SK-N-SH (cell line): ENCODE measurements around the gene UPP2. TPM values are rescaled to one million over a fixed set of nuclear protein-coding genes. Genes with fewer than 3 reads are reported as not detected.

ENCODE experiments used
- CTCF ChIA-PET: fragments of 300-600, 350-600 bp; formaldehyde crosslinking; extraction: SDS; loops from one replicate; lab custom pipeline; 2021; lab: Yijun Ruan, JAX
- POLR2A ChIA-PET: fragments of 350-600 bp; sonication (Branson Sonifier 250); formaldehyde crosslinking; extraction: SDS; loops from one replicate; lab custom pipeline; 2020; ENCODE audit warnings: antibody characterized with exemption, inconsistent platforms; lab: Yijun Ruan, JAX
- DNase-seq: peaks from one replicate; pipeline ENCODE4 v3.0.0; 2012
- H2AFZ ChIP-seq: fragments of 200-600 bp; sonication (generic); 2 replicates; pipeline ENCODE4 v1.8.1; 2016; ENCODE audit warnings: antibody characterized with exemption, mild to moderate bottlenecking, low read depth
- H3F3A ChIP-seq: fragments of 200-600 bp; sonication (generic); replicated peaks from 2 replicates; pipeline ENCODE3; 2016; ENCODE audit warnings: antibody characterized with exemption, mild to moderate bottlenecking; ENCODE audit not compliant: insufficient read depth
- H3K27ac ChIP-seq, 2 experiments: fragments of 200-500 bp in 1 of 2; fragments of 200-600 bp in 1 of 2; sonication (Bioruptor generic) in 1 of 2; sonication (generic), shearing (Covaris generic) in 1 of 2; 2 replicates each; pipeline versions ENCODE4 v1.5.1 to v1.6.1; 2014 to 2016; ENCODE audit warnings: low read depth in 2 of 2, inconsistent platforms in 1 of 2, low read length in 1 of 2, mild to moderate bottlenecking in 1 of 2, mixed read lengths in 1 of 2
- H3K27me3 ChIP-seq: fragments of 200-600 bp; sonication (generic), shearing (Covaris generic); 2 replicates; pipeline ENCODE4 v1.6.1; 2016; ENCODE audit warnings: mixed run types; ENCODE audit not compliant: insufficient read depth
- H3K36me3 ChIP-seq, 2 experiments: fragments of 200-500 bp in 1 of 2; fragments of 200-600 bp in 1 of 2; sonication (Bioruptor generic) in 1 of 2; sonication (generic) in 1 of 2; replicated peaks in 1 of 2; 2 replicates each; pipeline versions ENCODE3 to v1.5.1; 2014 to 2016; ENCODE audit warnings: low read length in 1 of 2, mild to moderate bottlenecking in 1 of 2; ENCODE audit not compliant: insufficient read depth in 2 of 2, control insufficient read depth in 1 of 2
- H3K4me1 ChIP-seq, 2 experiments: fragments of 200-500 bp in 1 of 2; fragments of 200-600 bp in 1 of 2; sonication (Bioruptor generic) in 1 of 2; sonication (generic), shearing (Covaris generic) in 1 of 2; 2 replicates each; pipeline versions ENCODE4 v1.5.1 to v1.6.1; 2014 to 2016; ENCODE audit warnings: low read depth in 1 of 2, low read length in 1 of 2, mixed run types in 1 of 2; ENCODE audit not compliant: insufficient read depth in 2 of 2, control insufficient read depth in 1 of 2
- H3K4me2 ChIP-seq: fragments of 200-600 bp; sonication (generic), shearing (Covaris generic); 2 replicates; pipeline ENCODE4 v1.6.1; 2017; ENCODE audit warnings: mixed run types
- H3K4me3 ChIP-seq, 2 experiments: fragments of 200-500 bp in 1 of 2; fragments of 200-600 bp in 1 of 2; sonication (Bioruptor generic) in 1 of 2; sonication (generic), shearing (Covaris generic) in 1 of 2; 2 replicates each; pipeline versions ENCODE4 v1.5.1 to v1.8.1; 2014 to 2016; ENCODE audit warnings: low read depth in 2 of 2, inconsistent platforms in 1 of 2, low read length in 1 of 2, mild to moderate bottlenecking in 1 of 2, mixed read lengths in 1 of 2, moderate library complexity in 1 of 2
- H3K79me2 ChIP-seq: fragments of 200-600 bp; sonication (generic); 2 replicates; pipeline ENCODE4 v1.8.1; 2017; ENCODE audit warnings: mild to moderate bottlenecking; ENCODE audit not compliant: insufficient read depth
- H3K9ac ChIP-seq: fragments of 200-600 bp; sonication (generic); 2 replicates; pipeline ENCODE4 v1.6.1; 2017; ENCODE audit warnings: mixed run types
- H3K9me2 ChIP-seq: fragments of 200-600 bp; sonication (generic); 2 replicates; pipeline ENCODE4 v1.6.1; 2017; ENCODE audit warnings: mixed run types
- H3K9me3 ChIP-seq: fragments of 200-600 bp; sonication (generic); 2 replicates; pipeline ENCODE4 v1.6.1; 2017; ENCODE audit warnings: mixed run types, mild to moderate bottlenecking, moderate library complexity
- H4K20me1 ChIP-seq: fragments of 200-600 bp; sonication (generic); 2 replicates; pipeline ENCODE4 v1.6.1; 2017; ENCODE audit warnings: mild to moderate bottlenecking, mixed run types; ENCODE audit not compliant: insufficient read depth
- CTCF ChIP-seq: fragments of 200-600 bp; sonication (generic); IDR thresholded peaks from 2 replicates; pipeline ENCODE4 v1.6.1; 2017; ENCODE audit warnings: antibody characterized with exemption, mild to moderate bottlenecking, moderate library complexity
- ELF1 ChIP-seq: IDR thresholded peaks from 2 replicates; pipeline ENCODE4 v1.4.0; 2012
- EP300 ChIP-seq, 2 experiments: IDR thresholded peaks; 2 replicates each; pipeline versions ENCODE4 v1.4.0 to v1.6.1; 2012; ENCODE audit warnings: borderline replicate concordance in 1 of 2, low read depth in 1 of 2, low read length in 1 of 2
- FOXM1 ChIP-seq: IDR thresholded peaks from 2 replicates; pipeline ENCODE4 v1.4.0; 2012; ENCODE audit warnings: low read depth, mild to moderate bottlenecking
- GABPA ChIP-seq: IDR thresholded peaks from 2 replicates; pipeline ENCODE4 v1.4.0; 2012; ENCODE audit warnings: low read depth, mild to moderate bottlenecking
- IRF3 ChIP-seq: fragments of 150-350 bp; IDR thresholded peaks from 2 replicates; pipeline ENCODE4 v1.6.1; 2016; ENCODE audit warnings: mild to moderate bottlenecking, low read depth, low read length
- JUND ChIP-seq: IDR thresholded peaks from 2 replicates; pipeline ENCODE4 v1.4.0; 2012
- MEF2A ChIP-seq: IDR thresholded peaks from 2 replicates; pipeline ENCODE4 v1.4.0; 2012; ENCODE audit warnings: low read depth, borderline replicate concordance
- MXI1 ChIP-seq: IDR thresholded peaks from 2 replicates; pipeline ENCODE4 v1.6.1; 2012; ENCODE audit warnings: mild to moderate bottlenecking, low read depth, low read length, improper control_type of control experiment
- PBX3 ChIP-seq: IDR thresholded peaks from 2 replicates; pipeline ENCODE4; 2012
- RAD21 ChIP-seq: IDR thresholded peaks from 2 replicates; pipeline ENCODE4 v1.6.1; 2012; ENCODE audit warnings: mild to moderate bottlenecking, low read length
- RFX5 ChIP-seq: IDR thresholded peaks from 2 replicates; pipeline ENCODE4 v1.6.1; 2012; ENCODE audit warnings: mild to moderate bottlenecking, improper control_type of control experiment, low read length
- RXRA ChIP-seq: IDR thresholded peaks from 2 replicates; pipeline ENCODE4 v1.4.0; 2012; ENCODE audit warnings: low read depth, mild to moderate bottlenecking, borderline replicate concordance
- SIN3A ChIP-seq: IDR thresholded peaks from 2 replicates; pipeline ENCODE4 v1.6.1; 2012; ENCODE audit warnings: low read depth, mild to moderate bottlenecking, low read length, moderate library complexity, borderline replicate concordance
- SMC3 ChIP-seq: IDR thresholded peaks from 2 replicates; pipeline ENCODE4 v1.6.1; 2012; ENCODE audit warnings: low read depth, low read length, improper control_type of control experiment
- TCF12 ChIP-seq: IDR thresholded peaks from 2 replicates; pipeline ENCODE4 v1.4.0; 2012
- USF2 ChIP-seq: fragments of 150-350 bp; IDR thresholded peaks from 2 replicates; pipeline ENCODE4 v1.6.1; 2017; ENCODE audit warnings: antibody characterized with exemption, low read length, low read depth, borderline replicate concordance
- WGBS: methylation state at CpG from one replicate; pipeline ENCODE4 v1.1.6; 2017; ENCODE audit warnings: low lambda C conversion rate; 5-methylcytosine and 5-hydroxymethylcytosine counted together
- polyA plus RNA-seq, 3 experiments: library from polyadenylated mRNA; depleted of rRNA; stranded (reverse); fragments of >200 nt; gene quantifications; 2 replicates each; pipeline ENCODE4 v1.2.3, GENCODE V29; 2012
- TF ChIP-seq, protein P1 (sequence below): IDR thresholded peaks from 2 replicates; pipeline ENCODE4 v1.4.0; 2012; ENCODE audit warnings: low read depth
- TF ChIP-seq, protein P2 (sequence below): IDR thresholded peaks from 2 replicates; pipeline ENCODE4 v1.4.0; 2012; ENCODE audit warnings: low read depth, borderline replicate concordance
- TF ChIP-seq, protein P3 (sequence below): IDR thresholded peaks from 2 replicates; pipeline ENCODE4 v1.4.0; 2012; ENCODE audit warnings: low read depth, borderline replicate concordance

UPP2 gene
- polyA plus RNA-seq, 1 of the 3 experiments (the other 2 are of a cell fraction), result not detected

- CTCF ChIA-PET, result no interaction called here
- H2AFZ ChIP-seq, result no peak overlapping the region
- no peaks in the 10 kb centered on the region for H3K9me2 ChIP-seq
- no peaks in the 10 kb centered on the region for H3K9me3 ChIP-seq
- H4K20me1 ChIP-seq, result no peaks in the 10 kb centered on the region
- no peak overlapping the region for H3K27ac ChIP-seq
- no peaks in the 10 kb centered on the region for H3K36me3 ChIP-seq
- 12% methylated on average over 1 of the region's 1 CpG for WGBS
- no peak for TF ChIP-seq IRF3
- no peak for TF ChIP-seq RXRA
- TF ChIP-seq PBX3, result no peak
- TF ChIP-seq USF2, result no peak
- TF ChIP-seq JUND, result no peak
- no peak for TF ChIP-seq TCF12
- TF ChIP-seq GABPA, result no peak
- TF ChIP-seq, protein P1, sequence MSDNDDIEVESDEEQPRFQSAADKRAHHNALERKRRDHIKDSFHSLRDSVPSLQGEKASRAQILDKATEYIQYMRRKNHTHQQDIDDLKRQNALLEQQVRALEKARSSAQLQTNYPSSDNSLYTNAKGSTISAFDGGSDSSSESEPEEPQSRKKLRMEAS, result no peak
- TF ChIP-seq ELF1, result no peak
- TF ChIP-seq EP300 (IDR thresholded peaks at IDR 0.05; ENCODE audit: borderline replicate concordance in 1 of 2, low read depth in 1 of 2, low read length in 1 of 2), result no peak
- TF ChIP-seq RAD21, result no peak
- TF ChIP-seq, protein P2, sequence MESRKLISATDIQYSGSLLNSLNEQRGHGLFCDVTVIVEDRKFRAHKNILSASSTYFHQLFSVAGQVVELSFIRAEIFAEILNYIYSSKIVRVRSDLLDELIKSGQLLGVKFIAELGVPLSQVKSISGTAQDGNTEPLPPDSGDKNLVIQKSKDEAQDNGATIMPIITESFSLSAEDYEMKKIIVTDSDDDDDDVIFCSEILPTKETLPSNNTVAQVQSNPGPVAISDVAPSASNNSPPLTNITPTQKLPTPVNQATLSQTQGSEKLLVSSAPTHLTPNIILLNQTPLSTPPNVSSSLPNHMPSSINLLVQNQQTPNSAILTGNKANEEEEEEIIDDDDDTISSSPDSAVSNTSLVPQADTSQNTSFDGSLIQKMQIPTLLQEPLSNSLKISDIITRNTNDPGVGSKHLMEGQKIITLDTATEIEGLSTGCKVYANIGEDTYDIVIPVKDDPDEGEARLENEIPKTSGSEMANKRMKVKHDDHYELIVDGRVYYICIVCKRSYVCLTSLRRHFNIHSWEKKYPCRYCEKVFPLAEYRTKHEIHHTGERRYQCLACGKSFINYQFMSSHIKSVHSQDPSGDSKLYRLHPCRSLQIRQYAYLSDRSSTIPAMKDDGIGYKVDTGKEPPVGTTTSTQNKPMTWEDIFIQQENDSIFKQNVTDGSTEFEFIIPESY, result no peak
- TF ChIP-seq MEF2A, result no peak
- TF ChIP-seq FOXM1, result no peak
- no peak for TF ChIP-seq MXI1
- TF ChIP-seq, protein P3, sequence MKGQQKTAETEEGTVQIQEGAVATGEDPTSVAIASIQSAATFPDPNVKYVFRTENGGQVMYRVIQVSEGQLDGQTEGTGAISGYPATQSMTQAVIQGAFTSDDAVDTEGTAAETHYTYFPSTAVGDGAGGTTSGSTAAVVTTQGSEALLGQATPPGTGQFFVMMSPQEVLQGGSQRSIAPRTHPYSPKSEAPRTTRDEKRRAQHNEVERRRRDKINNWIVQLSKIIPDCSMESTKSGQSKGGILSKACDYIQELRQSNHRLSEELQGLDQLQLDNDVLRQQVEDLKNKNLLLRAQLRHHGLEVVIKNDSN, result no peak
- TF ChIP-seq SIN3A, result no peak
- no peak for TF ChIP-seq CTCF
- TF ChIP-seq SMC3, result no peak
- TF ChIP-seq RFX5, result no peak
- TF ChIP-seq, all 33 proteins: peak for 0
- Histone ChIP-seq H3K4me3 (no peak overlapping the region), H3K79me2 (no peaks in the 10 kb centered on the region), H3K9ac (no peak overlapping the region), H3K27me3 (no peaks in the 10 kb centered on the region), H3K4me2 (no peak overlapping the region), H3K4me1 (peaks cover 0 to 5% of the 10 kb centered on the region in 2 experiments; a peak in 2 of 4 replicates), H3F3A (no peaks in the 10 kb centered on the region)
- POLR2A ChIA-PET, result no interaction called here
- no peak for DNase-seq
Measured at GRCh38 chr2:158174495-158174894, 72.8 kb downstream of the UPP2 start.
